Stimulated activated CD4-positive, alpha-beta T cell treated with anti-CD3 and anti-CD28 coated beads, Interleukin-12 subunit alpha, Interleukin-12 subunit beta, amount 100 ng/mL, for 24 hours (primary cell): ENCODE results near the gene UBP1.
"Not testable (repeated sequence)": the region's sequence is repeated elsewhere in the genome, so short reads cannot be mapped to it uniquely, and the experiment has no call there.

ENCODE experiments used
- DNase-seq, 2 experiments: peaks; one replicate each; pipeline ENCODE4 v3.0.0-alpha.2; 2020; ENCODE audit warnings: low read depth in 2 of 2

Gene UBP1

DNA sequence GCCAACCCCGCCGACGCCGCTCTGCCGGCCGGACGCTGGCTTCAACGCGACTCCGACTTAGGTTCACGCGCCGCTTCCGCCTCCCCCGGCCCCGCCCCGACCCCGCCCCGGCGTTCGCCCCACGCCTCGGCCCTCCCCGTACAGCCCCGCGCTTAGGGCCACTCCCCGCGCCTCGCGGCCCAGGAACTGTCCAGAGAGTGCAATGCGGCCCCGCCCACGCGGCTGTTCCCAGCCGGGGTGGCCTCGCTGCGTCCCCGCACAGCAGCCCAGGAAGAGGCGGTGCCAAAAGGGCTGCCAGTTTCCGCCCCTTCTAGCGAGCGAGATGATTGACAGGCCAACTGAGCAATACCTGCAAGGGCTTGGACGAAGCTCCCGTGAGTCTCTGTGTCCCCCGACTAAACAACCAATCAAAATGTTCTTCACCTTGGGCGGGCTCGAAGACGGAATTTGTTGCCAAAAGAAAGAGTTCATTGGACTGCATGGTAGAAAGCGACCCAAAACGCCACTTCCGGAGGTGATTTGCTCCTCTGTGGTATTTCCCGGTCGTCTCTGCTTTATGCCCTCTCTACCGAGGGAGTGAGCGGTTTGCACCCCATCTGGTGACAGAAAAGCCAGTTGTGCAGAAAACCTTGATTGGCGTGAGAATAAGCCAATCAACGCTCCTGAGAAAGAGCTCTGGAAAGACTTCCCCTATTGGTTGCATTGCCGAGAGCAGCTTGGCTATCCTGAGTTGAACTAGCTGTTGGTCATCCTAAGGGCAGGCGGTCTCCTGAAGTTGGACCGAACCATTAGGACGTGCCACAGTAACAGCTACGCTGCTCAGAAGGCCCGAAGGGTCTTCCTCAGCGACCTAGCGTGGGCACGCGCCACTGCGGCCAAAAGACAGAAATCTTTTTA lies at the start of gene UBP1:
TSS of gene UBP1 (minus strand) at position 78 of the 897 bp plus-strand sequence. CDS start 557 bp downstream, outside the sequence.
- peak; percentile 96 to 99 for DNase-seq

GRCh38 chr3:33488683-33489082 lies 48.5 kb upstream of the UBP1 start:
- no peak for DNase-seq

DNA sequence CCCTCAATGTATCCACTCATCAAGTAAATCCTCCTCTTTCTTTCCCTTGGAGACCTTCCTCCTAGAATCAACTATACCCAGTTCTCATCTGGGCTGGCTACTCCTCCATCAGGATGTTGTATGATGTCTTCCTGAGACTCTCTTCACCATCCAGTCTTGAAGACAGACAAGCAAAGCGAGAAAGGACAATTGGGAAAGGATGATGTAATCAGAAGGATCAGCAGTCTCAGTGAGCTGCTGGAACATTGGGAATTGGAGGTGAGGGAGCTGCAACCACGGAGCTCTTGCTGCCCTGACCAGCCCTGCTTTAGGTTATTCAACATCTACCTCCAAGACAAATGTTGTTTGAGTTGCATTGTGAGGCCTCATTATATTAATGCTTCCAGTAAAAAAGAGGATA lies 48.0 kb upstream of the UBP1 start:
- DNase-seq, result no peak

GRCh38 chr3:33482111-33482521 lies 41.9 kb upstream of the UBP1 start:
- DNase-seq, result no peak

GRCh38 chr3:33474896-33475295 lies 34.7 kb upstream of the UBP1 start:
- no peak for DNase-seq

DNA sequence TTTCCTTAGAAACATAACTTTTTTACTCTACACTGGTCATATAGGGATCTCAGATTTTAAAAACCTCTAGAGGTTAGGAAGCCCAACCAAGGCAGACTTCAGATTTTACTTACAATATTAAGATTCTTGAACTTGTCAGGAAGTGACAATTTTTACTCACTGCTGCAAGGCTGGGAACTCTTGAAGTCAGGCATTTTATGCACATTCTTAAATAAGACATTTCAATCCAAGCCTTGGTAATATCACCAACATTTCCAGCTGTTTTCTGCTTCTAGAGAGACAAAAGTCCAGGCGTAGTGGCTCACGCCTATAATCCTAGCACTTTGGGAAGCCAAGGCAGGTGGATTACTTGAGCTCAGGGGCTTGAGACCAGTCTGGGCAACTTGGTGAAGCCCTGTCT lies 33.6 kb upstream of the UBP1 start:
- DNase-seq, result no peak

DNA sequence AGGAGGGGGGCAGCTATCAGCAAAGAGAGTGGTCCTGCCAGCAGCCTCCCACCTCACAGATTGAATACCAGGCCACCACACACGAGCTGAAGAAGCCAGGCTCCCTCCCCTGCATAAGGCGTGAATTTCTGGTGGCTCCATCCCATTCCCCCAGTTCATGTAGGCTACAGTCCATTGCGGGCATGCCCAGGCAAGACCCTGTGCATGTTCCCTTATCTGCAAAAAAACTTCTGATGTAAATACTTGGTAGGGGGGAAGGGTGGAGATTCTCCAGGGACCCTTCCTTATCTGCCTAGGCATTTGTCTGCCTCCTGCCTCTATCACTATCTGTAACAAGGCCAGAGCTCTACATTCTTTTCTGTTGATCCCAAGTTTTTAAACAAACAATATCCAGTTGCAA lies 27.6 kb upstream of the UBP1 start:
- no peak for DNase-seq

DNA sequence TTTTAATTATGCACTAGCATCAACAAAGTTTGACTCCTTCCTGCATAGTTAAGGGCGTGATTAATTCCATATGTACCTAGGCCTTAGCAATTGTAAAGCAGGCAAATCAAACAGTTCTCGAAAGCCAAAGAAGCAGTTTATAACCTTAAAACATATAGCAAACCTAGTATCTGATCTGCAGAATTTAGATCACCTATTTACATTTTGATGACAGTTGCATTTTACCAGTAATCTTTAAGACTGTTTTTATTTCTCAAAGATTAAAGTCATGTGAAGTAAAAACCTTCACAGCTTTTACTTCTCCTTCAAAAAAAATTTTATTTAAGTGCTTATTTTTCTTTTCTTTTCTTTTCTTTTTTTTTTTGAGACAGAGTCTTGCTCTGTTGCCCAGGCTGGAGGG lies 20.9 kb upstream of the UBP1 start:
- no peak for DNase-seq

- not testable (repeated sequence) for DNase-seq
These were observed 19.4 kb upstream of the UBP1 start for GRCh38 chr3:33459577-33459976.

DNA sequence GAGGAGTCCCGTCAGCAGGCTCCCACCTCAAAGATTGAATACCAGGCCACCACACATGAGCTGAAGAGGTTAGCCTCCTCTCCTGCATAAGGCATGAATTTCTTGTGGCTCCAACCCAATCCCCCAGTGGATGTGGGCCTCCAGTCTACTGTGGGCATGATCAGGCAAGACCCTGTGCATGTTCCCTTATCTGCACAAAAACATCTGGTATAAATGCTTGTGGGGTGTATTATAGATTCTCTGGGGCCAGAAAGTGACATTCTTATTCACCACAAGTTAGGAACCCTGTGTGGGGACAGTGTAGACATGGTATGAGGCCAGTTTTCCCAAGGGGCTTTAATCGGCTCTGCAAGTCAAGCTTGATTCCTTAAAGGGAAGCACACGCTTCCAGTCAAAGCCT lies 18.2 kb upstream of the UBP1 start:
- no peak for DNase-seq

- no peak for DNase-seq
These were observed 16.6 kb upstream of the UBP1 start for GRCh38 chr3:33456756-33457155.

GRCh38 chr3:33453331-33453761 lies 13.1 kb upstream of the UBP1 start:
- no peak for DNase-seq

DNA sequence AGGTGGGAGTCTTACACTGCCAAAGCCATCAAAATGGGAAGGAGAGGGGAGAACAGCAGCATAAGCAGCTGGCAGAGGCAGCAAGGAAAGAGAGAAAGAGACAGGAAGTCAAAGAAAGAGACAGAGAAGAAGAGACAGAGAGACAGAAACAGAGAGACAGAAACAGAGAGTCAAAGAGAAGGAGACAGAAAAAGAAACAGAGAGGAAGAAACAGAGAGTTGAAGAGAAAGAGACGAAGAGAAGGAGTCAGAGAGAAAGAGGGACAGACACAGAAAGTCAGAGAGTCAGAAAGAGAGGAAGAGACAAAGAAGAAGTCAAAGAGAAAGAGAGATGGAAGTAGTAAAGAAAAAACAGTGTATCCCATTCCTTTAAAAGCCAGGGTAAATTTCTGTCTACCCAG lies 11.8 kb upstream of the UBP1 start:
- DNase-seq, result not testable (repeated sequence)

DNA sequence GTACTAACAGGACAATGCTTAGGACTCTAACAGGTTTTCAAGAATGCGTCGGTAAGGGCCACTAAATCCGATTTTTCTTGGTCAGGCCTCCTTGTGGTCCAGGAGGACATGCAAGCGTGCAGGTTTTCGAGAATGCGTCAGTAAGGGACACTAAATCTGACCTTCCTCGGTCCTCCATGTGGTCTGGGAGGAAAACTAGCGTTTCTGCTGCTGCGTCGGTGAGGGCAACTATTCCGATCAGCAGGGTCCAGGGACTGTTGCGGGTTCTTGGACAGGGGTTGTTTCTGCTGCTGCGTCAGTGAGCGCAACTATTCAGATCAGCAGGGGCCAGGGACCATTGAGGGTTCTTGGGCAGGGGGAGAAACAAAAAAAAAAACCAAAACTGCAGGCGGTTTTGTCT lies 7.8 kb upstream of the UBP1 start:
- no peak for DNase-seq

GRCh38 chr3:33447256-33447625 lies 7.0 kb upstream of the UBP1 start:
- DNase-seq, result not testable (repeated sequence)

- DNase-seq, result no peak
These were observed 2.0 kb upstream of the UBP1 start for GRCh38 chr3:33442190-33442589.

DNA sequence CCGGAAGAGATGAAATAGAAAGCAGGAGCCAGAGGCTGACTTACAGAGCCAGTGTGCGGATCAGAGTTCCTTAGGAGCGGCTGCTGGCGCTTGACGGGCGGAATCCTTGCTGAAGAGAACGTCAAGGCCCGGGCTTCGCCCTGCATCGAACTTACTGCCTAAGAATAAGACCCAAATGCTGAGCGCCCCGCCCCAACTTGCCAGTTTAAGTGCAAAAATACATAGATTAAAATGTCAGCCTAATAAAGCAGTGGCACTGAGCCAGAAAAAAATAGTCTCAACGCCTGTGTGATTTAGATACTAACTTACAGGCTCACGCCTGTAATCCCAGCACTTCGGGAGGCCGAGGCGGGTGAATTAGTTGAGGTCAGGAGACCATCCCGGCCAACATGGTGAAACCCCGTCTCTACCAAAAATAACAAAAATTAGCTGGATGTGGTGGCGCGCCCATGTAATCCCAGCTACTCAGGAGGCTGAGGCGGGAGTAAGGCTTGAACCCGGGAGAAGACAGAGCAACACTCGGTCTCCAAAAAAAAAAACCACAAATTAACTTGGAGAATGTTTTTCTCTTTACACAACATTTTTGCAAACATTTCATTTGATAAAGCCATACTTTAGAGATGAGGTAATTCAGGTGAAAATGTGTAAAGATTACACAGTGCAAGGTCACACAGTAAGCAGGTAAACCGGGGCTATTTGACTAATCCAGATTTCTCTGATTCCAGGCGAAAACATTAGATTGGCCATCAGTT lies 1.2 kb upstream of the UBP1 start:
- peak in 1 of 2 experiments; percentile 26 for DNase-seq

DNA sequence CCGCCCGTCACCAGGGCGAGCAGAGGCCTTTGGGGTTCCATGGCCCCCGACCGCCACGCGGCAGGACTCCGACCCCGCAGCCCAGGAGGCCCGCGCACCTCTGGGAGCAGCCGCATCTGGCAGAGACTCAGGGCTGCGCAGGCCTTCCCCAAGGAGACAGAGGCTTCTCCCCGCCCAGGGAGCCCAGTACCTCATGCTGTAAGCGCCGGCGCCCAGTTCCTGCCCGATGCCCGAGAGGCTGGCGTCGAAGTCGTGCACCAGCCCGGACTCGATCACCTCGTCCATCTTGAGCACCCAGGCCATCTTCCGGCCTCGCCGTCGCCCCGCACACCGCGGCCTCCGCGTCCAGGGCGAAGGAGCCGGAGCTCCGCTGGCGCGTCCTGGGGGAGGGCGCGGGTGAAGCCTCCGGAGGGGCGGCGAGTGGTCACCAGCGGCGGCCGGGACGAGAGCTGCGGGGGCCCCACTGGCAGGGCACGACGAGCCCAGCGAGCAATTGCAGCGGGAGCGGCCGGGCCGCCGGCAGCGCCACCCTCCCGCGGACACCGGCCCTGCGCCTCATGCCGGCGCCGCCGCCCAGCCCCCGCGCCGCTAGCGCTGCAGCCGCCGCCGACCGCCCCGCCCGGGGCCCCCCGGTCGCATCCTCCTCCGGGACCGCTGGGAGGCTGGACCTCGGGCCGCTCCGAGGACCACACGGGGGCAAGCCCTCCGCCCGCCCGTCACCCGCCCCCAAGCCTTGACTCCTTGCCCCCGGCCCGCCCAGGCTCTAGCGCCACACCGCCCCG lies 468 bp downstream of the UBP1 start:
- DNase-seq, result peak in 1 of 2 experiments; percentile 22

- no peak for DNase-seq
These were observed 1.2 kb downstream of the UBP1 start for GRCh38 chr3:33438881-33439545.

DNA sequence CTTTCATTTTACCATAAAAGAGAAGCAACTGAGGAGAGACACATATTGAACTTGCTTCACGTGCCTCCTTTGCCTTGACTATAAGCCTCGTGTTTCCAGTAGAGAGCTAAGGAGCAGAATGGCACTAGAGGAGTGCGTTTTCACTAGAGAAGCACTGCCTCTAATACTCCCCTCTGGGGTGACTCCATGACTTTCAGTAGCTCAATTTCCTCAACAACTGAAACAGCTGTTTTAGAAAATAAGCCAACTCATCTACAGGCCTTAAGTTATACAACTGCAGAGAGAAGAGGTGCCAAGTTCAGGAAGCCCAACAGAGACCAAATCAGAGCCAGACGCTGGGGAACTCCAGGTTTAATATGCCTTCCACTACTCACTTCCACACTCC lies 1.9 kb downstream of the UBP1 start:
- DNase-seq, result no peak

- no peak for DNase-seq
These were observed 2.5 kb downstream of the UBP1 start for GRCh38 chr3:33437556-33438283.
